Osteoblast (primary cell): ENCODE results near the gene RBP5. TPM values are rescaled to one million over a fixed set of nuclear protein-coding genes. Genes with fewer than 3 reads are reported as not detected.

ENCODE experiments used
- DNase-seq: peaks from one replicate; pipeline ENCODE4 v3.0.0; 2011; ENCODE audit warnings: low spot score, mixed read lengths; ENCODE audit not compliant: insufficient read length; ENCODE audit errors: missing footprints
- H2AFZ ChIP-seq: 2 replicates; pipeline ENCODE4 v1.6.0; 2011; ENCODE audit warnings: mild to moderate bottlenecking, low read length
- H3K27ac ChIP-seq: 2 replicates; pipeline ENCODE4 v1.5.1; 2011; ENCODE audit warnings: mild to moderate bottlenecking, low read depth, low read length, moderate library complexity
- H3K27me3 ChIP-seq: 2 replicates; pipeline ENCODE4 v1.6.0; 2012; ENCODE audit warnings: mild to moderate bottlenecking, control low read depth, inconsistent platforms, low read length, moderate library complexity; ENCODE audit not compliant: insufficient read depth
- H3K36me3 ChIP-seq: 2 replicates; pipeline ENCODE4 v1.5.1; 2011; ENCODE audit warnings: mild to moderate bottlenecking, low read length, control low read depth, moderate library complexity; ENCODE audit not compliant: insufficient read depth
- H3K4me1 ChIP-seq: 2 replicates; pipeline ENCODE4 v1.5.1; 2011; ENCODE audit warnings: mild to moderate bottlenecking, low read length, control low read depth, moderate library complexity; ENCODE audit not compliant: insufficient read depth
- H3K4me2 ChIP-seq: 2 replicates; pipeline ENCODE4 v1.6.0; 2011; ENCODE audit warnings: mild to moderate bottlenecking, low read length; ENCODE audit not compliant: insufficient read depth
- H3K4me3 ChIP-seq: fragments of 200-600 bp; sonication (generic); 3 replicates; pipeline ENCODE4 v1.5.1; 2012; ENCODE audit warnings: mild to moderate bottlenecking, low read length, inconsistent platforms; ENCODE audit not compliant: insufficient read depth
- H3K79me2 ChIP-seq: 2 replicates; pipeline ENCODE4 v1.6.0; 2012; ENCODE audit warnings: mild to moderate bottlenecking, low read length, control low read depth, inconsistent platforms; ENCODE audit not compliant: insufficient read depth
- H3K9me3 ChIP-seq: 2 replicates; pipeline ENCODE4 v1.5.1; 2011; ENCODE audit warnings: low read depth, low read length, control low read depth
- H4K20me1 ChIP-seq: 2 replicates; pipeline ENCODE4 v1.6.0; 2012; ENCODE audit warnings: mild to moderate bottlenecking, low read length, control low read depth; ENCODE audit not compliant: insufficient read depth
- total RNA-seq: library from RNA; depleted of rRNA; stranded (reverse); fragments of >200 nt; gene quantifications from 2 replicates; pipeline ENCODE4 v1.2.3, GENCODE V29; 2012
- TF ChIP-seq, protein P1 (sequence below): IDR thresholded peaks from 2 replicates; pipeline ENCODE4 v1.5.1; 2011; ENCODE audit warnings: mild to moderate bottlenecking, low read depth, low read length, moderate library complexity; ENCODE audit errors: extremely low read depth

RBP5 gene
- total RNA-seq, 1 donor, result not detected

DNA sequence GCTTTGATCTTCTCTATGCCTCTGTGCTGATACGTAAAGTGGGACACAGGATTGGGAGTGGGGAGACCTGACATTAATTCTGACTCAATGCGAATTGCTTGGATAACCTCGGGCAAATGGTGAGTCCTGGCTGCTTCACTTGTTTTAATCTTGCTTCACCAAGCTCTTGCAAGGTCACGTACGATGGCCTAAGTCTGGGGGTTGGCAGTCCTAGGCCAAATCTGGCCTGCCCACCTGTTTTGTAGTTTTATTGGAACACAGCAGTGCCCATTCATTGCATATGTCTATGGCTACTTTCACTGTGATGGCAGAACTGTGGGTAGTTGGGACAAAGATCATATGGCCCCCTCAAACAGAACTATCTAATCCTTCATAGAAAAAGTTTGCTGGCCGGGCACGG, 14.9 kb upstream of the RBP5 start:
- Histone ChIP-seq H3K4me3 (no peak overlapping the region), H3K27me3 (no peaks in the 10 kb centered on the region), H4K20me1 (no peaks in the 10 kb centered on the region), H3K9me3 (no peaks in the 10 kb centered on the region), H3K36me3 (peaks cover 2% of the 10 kb centered on the region), H3K79me2 (no peaks in the 10 kb centered on the region), H3K27ac (no peak overlapping the region), H3K4me1 (peaks cover 3% of the 10 kb centered on the region), H3K4me2 (no peak overlapping the region), H2AFZ (no peak overlapping the region)
- DNase-seq, result no peak
- TF ChIP-seq, protein P1, sequence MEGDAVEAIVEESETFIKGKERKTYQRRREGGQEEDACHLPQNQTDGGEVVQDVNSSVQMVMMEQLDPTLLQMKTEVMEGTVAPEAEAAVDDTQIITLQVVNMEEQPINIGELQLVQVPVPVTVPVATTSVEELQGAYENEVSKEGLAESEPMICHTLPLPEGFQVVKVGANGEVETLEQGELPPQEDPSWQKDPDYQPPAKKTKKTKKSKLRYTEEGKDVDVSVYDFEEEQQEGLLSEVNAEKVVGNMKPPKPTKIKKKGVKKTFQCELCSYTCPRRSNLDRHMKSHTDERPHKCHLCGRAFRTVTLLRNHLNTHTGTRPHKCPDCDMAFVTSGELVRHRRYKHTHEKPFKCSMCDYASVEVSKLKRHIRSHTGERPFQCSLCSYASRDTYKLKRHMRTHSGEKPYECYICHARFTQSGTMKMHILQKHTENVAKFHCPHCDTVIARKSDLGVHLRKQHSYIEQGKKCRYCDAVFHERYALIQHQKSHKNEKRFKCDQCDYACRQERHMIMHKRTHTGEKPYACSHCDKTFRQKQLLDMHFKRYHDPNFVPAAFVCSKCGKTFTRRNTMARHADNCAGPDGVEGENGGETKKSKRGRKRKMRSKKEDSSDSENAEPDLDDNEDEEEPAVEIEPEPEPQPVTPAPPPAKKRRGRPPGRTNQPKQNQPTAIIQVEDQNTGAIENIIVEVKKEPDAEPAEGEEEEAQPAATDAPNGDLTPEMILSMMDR, result no peak

DNA sequence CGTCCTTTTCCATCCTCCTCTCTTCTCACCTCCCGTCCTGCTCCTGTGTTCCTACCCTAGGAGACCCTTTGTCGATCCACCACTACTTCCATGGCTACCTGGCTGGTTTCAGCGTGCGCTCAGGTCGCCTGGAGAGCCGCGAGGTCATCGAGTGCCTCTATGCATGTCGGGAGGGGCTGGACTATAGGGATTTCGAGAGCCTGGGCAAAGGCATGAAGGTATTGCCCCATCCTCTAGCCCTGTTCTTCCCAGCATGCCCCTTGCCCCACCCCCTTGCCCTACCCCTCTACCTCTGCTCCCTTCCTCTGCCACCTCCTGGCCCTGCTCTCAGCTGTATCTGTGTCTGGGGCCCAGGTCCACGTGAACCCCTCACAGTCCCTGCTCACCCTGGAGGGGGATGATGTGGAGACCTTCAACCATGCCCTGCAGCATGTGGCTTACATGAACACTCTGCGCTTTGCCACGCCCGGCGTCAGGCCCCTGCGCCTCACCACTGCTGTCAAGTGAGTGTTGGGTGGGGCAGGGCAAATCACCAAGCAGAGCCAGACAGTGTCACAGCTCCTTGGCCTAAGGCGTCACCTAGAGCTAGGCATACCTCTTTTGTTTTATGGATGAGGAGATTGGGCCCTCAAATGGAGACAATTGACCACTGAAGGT, 14.2 kb upstream of the RBP5 start:
- DNase-seq, result no peak
- Histone ChIP-seq H4K20me1 (no peaks in the 10 kb centered on the region), H3K27me3 (no peaks in the 10 kb centered on the region), H3K4me3 (no peak overlapping the region), H3K36me3 (no peaks in the 10 kb centered on the region), H3K9me3 (no peaks in the 10 kb centered on the region), H3K4me2 (no peak overlapping the region), H2AFZ (no peak overlapping the region), H3K4me1 (peaks cover 3% of the 10 kb centered on the region), H3K79me2 (no peaks in the 10 kb centered on the region), H3K27ac (no peak overlapping the region)
- TF ChIP-seq, protein P1, result no peak

GRCh38 chr12:7142056-7142644, 13.5 kb upstream of the RBP5 start:
- H3K27me3 ChIP-seq, result no peaks in the 10 kb centered on the region
- H3K79me2 ChIP-seq, result no peaks in the 10 kb centered on the region
- H3K4me1 ChIP-seq, result peaks cover 3% of the 10 kb centered on the region
- H3K4me2 ChIP-seq, result no peak overlapping the region
- H3K9me3 ChIP-seq, result no peaks in the 10 kb centered on the region
- H3K27ac ChIP-seq, result no peak overlapping the region
- no peak overlapping the region for H3K4me3 ChIP-seq
- no peak overlapping the region for H2AFZ ChIP-seq
- no peaks in the 10 kb centered on the region for H4K20me1 ChIP-seq
- TF ChIP-seq, protein P1, result peak; percentile 87
- peak; percentile 93 for DNase-seq
- H3K36me3 ChIP-seq, result no peaks in the 10 kb centered on the region

DNA sequence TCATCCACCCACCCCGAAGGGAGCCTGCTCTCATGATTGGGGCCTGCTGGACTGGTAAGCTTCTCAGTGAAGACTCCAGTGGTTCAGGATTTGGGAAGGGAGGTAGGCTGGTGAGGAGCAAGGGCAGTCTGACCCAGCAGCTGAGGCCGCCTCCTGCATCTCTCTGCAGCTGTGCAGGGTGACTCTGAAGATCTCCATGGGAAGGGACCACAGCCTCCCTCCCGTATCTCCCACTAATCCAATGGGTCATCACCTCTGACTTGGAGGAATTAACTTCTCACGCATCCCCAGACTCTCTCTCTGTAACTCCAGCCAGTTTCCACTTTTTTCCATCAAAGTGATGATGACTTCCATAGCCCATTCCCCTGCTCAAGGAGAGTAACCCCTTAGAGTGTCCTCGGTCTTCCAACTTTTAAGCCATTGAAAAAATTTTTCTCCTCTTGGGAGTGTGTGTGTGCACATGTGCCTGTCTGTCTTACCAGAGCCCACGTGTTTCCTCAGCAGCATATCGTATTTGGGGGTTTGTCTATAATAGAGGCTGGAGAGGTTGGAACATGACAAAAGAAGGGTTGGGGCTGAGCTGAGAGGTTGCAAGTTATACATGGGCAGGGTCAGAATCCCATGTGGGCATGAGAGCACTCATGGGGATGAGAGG, 12.8 kb upstream of the RBP5 start:
- Histone ChIP-seq H2AFZ (no peak overlapping the region), H3K4me3 (no peak overlapping the region), H3K9me3 (no peaks in the 10 kb centered on the region), H3K4me2 (no peak overlapping the region), H3K79me2 (no peaks in the 10 kb centered on the region), H3K27ac (no peak overlapping the region), H4K20me1 (no peaks in the 10 kb centered on the region), H3K4me1 (peaks cover 3% of the 10 kb centered on the region), H3K27me3 (no peaks in the 10 kb centered on the region), H3K36me3 (no peaks in the 10 kb centered on the region)
- DNase-seq, result no peak
- TF ChIP-seq, protein P1, result no peak
